ENCODE measurements around the gene CKMT1A.

CKMT1A gene

DNA sequence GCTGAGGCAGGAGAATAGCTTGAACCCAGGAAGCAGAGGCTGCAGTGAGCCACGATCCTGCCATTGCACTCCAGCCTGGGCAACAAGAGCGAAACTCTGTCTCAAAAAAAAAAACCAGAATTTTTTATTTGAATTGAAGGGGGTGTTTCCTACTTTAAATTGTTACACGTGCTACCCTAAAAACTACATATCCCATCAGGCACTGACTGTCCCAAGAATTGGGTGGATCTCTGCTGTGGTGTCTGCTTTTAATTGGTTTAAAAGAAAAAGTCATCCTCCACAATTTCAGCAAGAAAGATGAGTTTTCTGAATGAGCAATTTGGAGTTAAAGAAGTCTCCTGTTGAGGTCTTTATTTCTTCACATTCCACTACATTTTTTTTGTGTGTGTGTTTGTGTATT, 54.7 kb downstream of the CKMT1A start:
- no peak for DNase-seq (ENCODE audit: low read depth in 2 of 2)
